Neural cell (in vitro differentiated cells): ENCODE measurements around the gene PPP1R27.

ENCODE experiments used
- CTCF ChIP-seq: fragments of 450-650 bp; IDR thresholded peaks from 2 replicates; pipeline ENCODE4 v1.5.1; 2014; ENCODE audit warnings: antibody characterized with exemption, mild to moderate bottlenecking, moderate library complexity; ENCODE audit not compliant: poor library complexity, severe bottlenecking
- EZH2 ChIP-seq: fragments of 200-600, 300-800 bp; shearing (Covaris generic), sonication (generic); IDR thresholded peaks from 2 replicates; pipeline ENCODE4 v1.6.1; 2014; ENCODE audit warnings: antibody characterized with exemption, low read length, borderline replicate concordance, mild to moderate bottlenecking; ENCODE audit not compliant: insufficient read depth, poor library complexity, severe bottlenecking
- MXI1 ChIP-seq: fragments of 450-650 bp; conservative IDR thresholded peaks from 2 replicates; pipeline ENCODE4 v1.6.1; 2014; ENCODE audit warnings: antibody characterized with exemption, mild to moderate bottlenecking; ENCODE audit not compliant: poor library complexity, severe bottlenecking
- POLR2AphosphoS5 ChIP-seq: IDR thresholded peaks from 2 replicates; pipeline ENCODE4 v1.6.1; 2012
- RAD21 ChIP-seq: fragments of 450-650 bp; conservative IDR thresholded peaks from 2 replicates; pipeline ENCODE4 v1.6.1; 2014; ENCODE audit warnings: antibody characterized with exemption, mild to moderate bottlenecking, moderate library complexity
- TAF1 ChIP-seq: IDR thresholded peaks from 2 replicates; pipeline ENCODE4 v1.6.1; 2012; ENCODE audit warnings: low read depth
- TF ChIP-seq, protein P1 (sequence below): IDR thresholded peaks from 2 replicates; pipeline ENCODE4 v1.6.1; 2012; ENCODE audit warnings: borderline replicate concordance

GRCh38 chr17:81871387-81872230, 36.8 kb upstream of the PPP1R27 start:
- TF ChIP-seq CTCF (peak; percentile 63), MXI1 (peak; percentile 98), POLR2AphosphoS5 (peak; percentile 93), EZH2 (no peak), TAF1 (peak; percentile 71), RAD21 (no peak)
- TF ChIP-seq, protein P1, sequence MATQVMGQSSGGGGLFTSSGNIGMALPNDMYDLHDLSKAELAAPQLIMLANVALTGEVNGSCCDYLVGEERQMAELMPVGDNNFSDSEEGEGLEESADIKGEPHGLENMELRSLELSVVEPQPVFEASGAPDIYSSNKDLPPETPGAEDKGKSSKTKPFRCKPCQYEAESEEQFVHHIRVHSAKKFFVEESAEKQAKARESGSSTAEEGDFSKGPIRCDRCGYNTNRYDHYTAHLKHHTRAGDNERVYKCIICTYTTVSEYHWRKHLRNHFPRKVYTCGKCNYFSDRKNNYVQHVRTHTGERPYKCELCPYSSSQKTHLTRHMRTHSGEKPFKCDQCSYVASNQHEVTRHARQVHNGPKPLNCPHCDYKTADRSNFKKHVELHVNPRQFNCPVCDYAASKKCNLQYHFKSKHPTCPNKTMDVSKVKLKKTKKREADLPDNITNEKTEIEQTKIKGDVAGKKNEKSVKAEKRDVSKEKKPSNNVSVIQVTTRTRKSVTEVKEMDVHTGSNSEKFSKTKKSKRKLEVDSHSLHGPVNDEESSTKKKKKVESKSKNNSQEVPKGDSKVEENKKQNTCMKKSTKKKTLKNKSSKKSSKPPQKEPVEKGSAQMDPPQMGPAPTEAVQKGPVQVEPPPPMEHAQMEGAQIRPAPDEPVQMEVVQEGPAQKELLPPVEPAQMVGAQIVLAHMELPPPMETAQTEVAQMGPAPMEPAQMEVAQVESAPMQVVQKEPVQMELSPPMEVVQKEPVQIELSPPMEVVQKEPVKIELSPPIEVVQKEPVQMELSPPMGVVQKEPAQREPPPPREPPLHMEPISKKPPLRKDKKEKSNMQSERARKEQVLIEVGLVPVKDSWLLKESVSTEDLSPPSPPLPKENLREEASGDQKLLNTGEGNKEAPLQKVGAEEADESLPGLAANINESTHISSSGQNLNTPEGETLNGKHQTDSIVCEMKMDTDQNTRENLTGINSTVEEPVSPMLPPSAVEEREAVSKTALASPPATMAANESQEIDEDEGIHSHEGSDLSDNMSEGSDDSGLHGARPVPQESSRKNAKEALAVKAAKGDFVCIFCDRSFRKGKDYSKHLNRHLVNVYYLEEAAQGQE, result peak; percentile 83
